Prostate gland (tissue), 2 donors: ENCODE data around the gene DSTN. TPM values are rescaled to one million over a fixed set of nuclear protein-coding genes. Genes with fewer than 3 reads are reported as not detected.
"Not testable (repeated sequence)": the region's sequence is repeated elsewhere in the genome, so short reads cannot be mapped to it uniquely, and the experiment has no call there.

Source experiments
- DNase-seq: peaks from one replicate; pipeline ENCODE4 v3.0.0-alpha.2; 2019; ENCODE audit warnings: low spot score
- H3K27ac ChIP-seq, 2 donors: fragments of 200-600 bp; sonication (generic); 2 replicates each; pipeline ENCODE4 v1.5.1; 2017 to 2019
- H3K27me3 ChIP-seq: fragments of 200-600 bp; sonication (generic); replicated peaks from 2 replicates; pipeline ENCODE4 v1.5.1; 2019; ENCODE audit not compliant: insufficient read depth
- H3K36me3 ChIP-seq, 2 donors: fragments of 200-600 bp; sonication (generic); 1 replicate in 1 of 2; 2 replicates in 1 of 2; pipeline versions ENCODE4 v1.5.1 to v1.8.1; 2017 to 2019
- H3K4me1 ChIP-seq: fragments of 200-600 bp; sonication (generic); replicated peaks from 2 replicates; pipeline ENCODE4 v1.5.1; 2019
- H3K4me3 ChIP-seq, 2 donors: fragments of 200-600 bp; sonication (generic); 2 replicates each; pipeline ENCODE4 v1.5.1; 2017 to 2019
- H3K9me3 ChIP-seq: fragments of 200-600 bp; sonication (generic); 2 replicates; pipeline ENCODE4 v1.5.1; 2017
- CTCF ChIP-seq, 4 experiments: fragments of 200-600 bp in 2 of 4; fragments of 450-650 bp in 2 of 4; sonication (generic) in 2 of 4; IDR thresholded peaks; 1 replicate in 3 of 4; 2 replicates in 1 of 4; pipeline ENCODE4 v1.5.1; 2016 to 2019; ENCODE audit warnings: antibody characterized with exemption in 4 of 4, mild to moderate bottlenecking in 2 of 4, moderate library complexity in 2 of 4
- POLR2A ChIP-seq: fragments of 450-650 bp; IDR thresholded peaks from one replicate; pipeline ENCODE4 v1.6.1; 2016; ENCODE audit warnings: antibody characterized with exemption, mild to moderate bottlenecking
- POLR2AphosphoS5 ChIP-seq: sonication (generic); formaldehyde crosslinking; IDR thresholded peaks from one replicate; pipeline ENCODE4 v1.6.1; 2017; ENCODE audit warnings: antibody characterized with exemption
- WGBS: methylation state at CpG from one replicate; pipeline ENCODE4 v1.1.5; 2018; 5-methylcytosine and 5-hydroxymethylcytosine counted together
- intact Hi-C: fragments of 100-400 bp; cut with DNase I; formaldehyde crosslinking; loops from one replicate; pipeline ENCODE4 v1.14.2; 2022
- total RNA-seq, 2 donors: library from RNA; depleted of rRNA; stranded (reverse); fragments of >200 nt; gene quantifications; one replicate each; pipeline ENCODE4 v1.1.0, GENCODE V29; 2016

DSTN gene
- total RNA-seq, 2 donors from 2014 or later = 284 to 559 TPM

GRCh38 chr20:17655865-17656479, 86.1 kb downstream of the DSTN start:
- Histone ChIP-seq H3K27ac (no peak overlapping the region), H3K36me3 (no peaks in the 10 kb centered on the region), H3K4me3 (no peak overlapping the region), H3K4me1 (peaks cover 9% of the 10 kb centered on the region), H3K9me3 (no peaks in the 10 kb centered on the region), H3K27me3 (no peaks in the 10 kb centered on the region)
- TF ChIP-seq CTCF (IDR thresholded peaks at IDR 0.05) (no peak), POLR2A (no peak), POLR2AphosphoS5 (no peak)
- 82% methylated on average over 11 of the region's 11 CpGs for WGBS
- intact Hi-C loops = no loop called here
- DNase-seq = no peak

DNA sequence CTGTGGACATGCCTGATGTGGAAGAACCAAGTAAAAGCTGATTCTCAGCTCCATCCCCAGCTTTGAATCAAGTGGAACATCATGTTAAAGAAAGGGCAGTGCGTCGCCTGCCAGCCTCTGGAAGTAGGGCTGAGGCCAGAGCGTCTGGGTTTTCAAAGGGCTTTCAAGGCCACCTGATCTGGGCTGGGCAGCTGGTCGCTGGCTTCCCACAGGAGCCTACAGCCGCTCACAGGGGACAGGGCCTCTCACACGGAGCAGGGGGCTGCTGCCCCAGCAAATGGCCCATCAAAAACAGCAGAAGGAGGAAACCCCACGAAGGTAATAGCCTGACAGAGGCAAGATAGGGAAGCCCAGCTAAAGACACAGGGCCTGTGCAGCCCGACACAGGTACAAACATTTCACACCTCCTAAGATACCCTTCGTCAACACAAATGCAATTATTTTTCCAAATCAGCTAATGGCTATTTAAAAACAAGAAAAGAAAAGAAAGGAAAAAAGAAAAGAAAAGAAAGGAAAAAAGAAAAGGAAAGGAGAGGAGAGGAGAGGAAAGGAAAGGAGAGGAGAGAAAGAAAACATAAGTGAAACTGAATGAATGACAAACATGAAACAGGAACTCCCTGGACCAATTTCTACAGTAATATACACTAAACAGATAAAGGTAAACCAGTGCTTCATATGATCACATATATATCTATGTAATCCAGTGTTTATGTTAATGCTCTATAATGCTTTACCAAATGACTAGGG, 87.4 kb downstream of the DSTN start:
- Histone ChIP-seq H3K4me3 (no peak overlapping the region), H3K27me3 (no peaks in the 10 kb centered on the region), H3K27ac (no peak overlapping the region), H3K4me1 (peaks cover 2% of the 10 kb centered on the region), H3K36me3 (no peaks in the 10 kb centered on the region), H3K9me3 (no peaks in the 10 kb centered on the region)
- no peak for DNase-seq
- intact Hi-C loops = no loop called here
- 73% methylated on average over 9 of the region's 9 CpGs for WGBS
- TF ChIP-seq POLR2AphosphoS5 = no peak

- no peak for DNase-seq
- no peaks in the 10 kb centered on the region for H3K36me3 ChIP-seq
- intact Hi-C loops = no loop called here
- no peaks in the 10 kb centered on the region for H3K27me3 ChIP-seq
- TF ChIP-seq POLR2AphosphoS5 (no peak), CTCF (IDR thresholded peaks at IDR 0.05) (no peak)
- no peak overlapping the region for H3K4me3 ChIP-seq
- no peaks in the 10 kb centered on the region for H3K9me3 ChIP-seq
- WGBS = 89% methylated on average over 9 of the region's 9 CpGs
- H3K4me1 ChIP-seq = no peaks in the 10 kb centered on the region
- H3K27ac ChIP-seq = no peak overlapping the region
These were observed 88.2 kb downstream of the DSTN start for GRCh38 chr20:17657898-17658647.

GRCh38 chr20:17658648-17658993, 88.7 kb downstream of the DSTN start:
- no peak for TF ChIP-seq CTCF (IDR thresholded peaks at IDR 0.05)
- no peak for TF ChIP-seq POLR2AphosphoS5
- no peak for TF ChIP-seq POLR2A
- Histone ChIP-seq H3K27me3 (no peaks in the 10 kb centered on the region), H3K27ac (no peak overlapping the region), H3K4me3 (no peak overlapping the region), H3K9me3 (no peaks in the 10 kb centered on the region), H3K36me3 (no peaks in the 10 kb centered on the region), H3K4me1 (no peaks in the 10 kb centered on the region)
- no peak for DNase-seq
- WGBS = 98% methylated on average over 2 of the region's 2 CpGs
- intact Hi-C loops = no loop called here

- H3K36me3 ChIP-seq, DNase-seq, H3K9me3 ChIP-seq, H3K4me1 ChIP-seq, H3K27ac ChIP-seq, H3K4me3 ChIP-seq, intact Hi-C loops, H3K27me3 ChIP-seq: not testable (repeated sequence)
- 92% methylated on average over 7 of the region's 7 CpGs for WGBS
These were observed 89.5 kb downstream of the DSTN start for GRCh38 chr20:17659344-17659743.

Other genes with a start within 250 kb of the DSTN start
- gene BFSP1, start 38.7 kb upstream of the DSTN start, total RNA-seq = 1 to 10 TPM in 1 of 2 donors, under 1 TPM in 1; 0.27 to 6.9 TPM
- gene RRBP1, start 112.2 kb downstream of the DSTN start, total RNA-seq = 100 to 1,000 TPM; 112 to 148 TPM
- gene BANF2, start 129.9 kb downstream of the DSTN start, total RNA-seq = 1 to 10 TPM in 1 of 2 donors, not detected in 1; 1.9 TPM